ENCODE measurements around the gene BEND6. TPM values are rescaled to one million over a fixed set of nuclear protein-coding genes. Genes with fewer than 3 reads are reported as not detected.

Gene BEND6
- total and polyA plus RNA-seq, 2 donors (not counting 3 experiments of a cell fraction or from before 2014, with no cell fraction given) = 0.15 to 0.66 TPM

GRCh38 chr6:56958481-56958880 lies 3.6 kb downstream of the BEND6 start:
- ChIA-PET CTCF (interaction anchor here (2.3 to 4.4 kb wide), 2 partner anchors 54 to 55 kb away, joined by 9 to 58 read pairs; no protein-coding TSS in a partner anchor), POLR2A (no interaction called here)
- Histone ChIP-seq H3K9me1 (replicated peaks; ENCODE audit: control insufficient read depth, extremely low read depth, insufficient read depth, low read length) (no peaks in the 10 kb centered on the region), H4K20me1 (replicated peaks; ENCODE audit: control insufficient read depth, extremely low read depth, insufficient read depth, low read length) (no peaks in the 10 kb centered on the region), H3K4me3 (replicated peaks in 1 of 3; ENCODE audit: insufficient read depth in 1 of 3, low read depth in 1 of 3, low read length in 3 of 3) (no peak overlapping the region), H3K79me2 (ENCODE audit: control insufficient read depth, insufficient read depth, low read length) (no peaks in the 10 kb centered on the region), H3K36me3 (ENCODE audit: control insufficient read depth in 2 of 2, extremely low read depth in 1 of 2, insufficient read depth in 2 of 2, low read length in 2 of 2) (no peaks in the 10 kb centered on the region), H3K4me1 (ENCODE audit: control insufficient read depth, extremely low read depth, insufficient read depth, low read length) (peaks cover 16% of the 10 kb centered on the region), H3K4me2 (ENCODE audit: insufficient read depth, low read length) (no peak overlapping the region), H3K9ac (replicated peaks; ENCODE audit: extremely low read depth, insufficient read depth, low read length) (no peak overlapping the region), H3K9me3 (replicated peaks; ENCODE audit: control insufficient read depth, insufficient read depth, low read length) (no peaks in the 10 kb centered on the region), H3K27ac (ENCODE audit: insufficient read depth, low read depth, low read length) (no peak overlapping the region), H3K27me3 (ENCODE audit: control insufficient read depth in 2 of 2, insufficient read depth in 2 of 2, low read length in 2 of 2) (no peaks in the 10 kb centered on the region), H2AFZ (ENCODE audit: low read depth, low read length) (no peak overlapping the region)
- intact Hi-C loops (cut with micrococcal nuclease) (loop anchor here (10.0 kb wide), 1 partner anchor 104 kb away; no protein-coding TSS in a partner anchor), dilution Hi-C loops (cut with MboI; ENCODE audit: extremely low pct_ligation_motif_present, low sequenced_read_pairs) (no loop called here)
- BruUV-seq (replicated peaks) = no TSS peak
- TF ChIP-seq CTCF (IDR thresholded peaks at IDR 0.05; ENCODE audit: extremely low read depth in 1 of 2, insufficient read depth in 1 of 2, low read depth in 1 of 2, low read length in 2 of 2) (no peak), FOS (IDR thresholded peaks at IDR 0.05; ENCODE audit: borderline replicate concordance, insufficient read depth, low read length) (no peak), GATA2 (IDR thresholded peaks at IDR 0.05; ENCODE audit: insufficient read depth, insufficient read length, low read depth, low read length) (no peak), MYC (IDR thresholded peaks at IDR 0.05; ENCODE audit: low read depth, low read length) (no peak), MAX (IDR thresholded peaks at IDR 0.05; ENCODE audit: insufficient read depth, insufficient read length) (no peak), POLR2A (IDR thresholded peaks at IDR 0.05; ENCODE audit: low read depth, low read length) (no peak), POLR2AphosphoS5 (IDR thresholded peaks at IDR 0.05; ENCODE audit: insufficient read depth, low read depth, low read length) (no peak), JUN (IDR thresholded peaks at IDR 0.05; ENCODE audit: borderline replicate concordance, insufficient read depth, insufficient read length, low read depth) (no peak), EZH2 (IDR thresholded peaks at IDR 0.05; ENCODE audit: borderline replicate concordance, low read depth, low read length, severe bottlenecking) (no peak)
- no peak for FAIRE-seq
- no peak for DNase-seq (ENCODE audit: low read depth, low spot score)

Data from endothelial cell of umbilical vein (primary cell).